Measurements from ENCODE around the gene NGEF. TPM values are rescaled to one million over a fixed set of nuclear protein-coding genes. Genes with fewer than 3 reads are reported as not detected.

Gene NGEF
- total and polyA plus RNA-seq, 4 donors, result 10.6 to 22.6 (median 10.8) TPM

GRCh38 chr2:233036162-233036838 lies 23.2 kb upstream of the NGEF start:
- Histone ChIP-seq H3K4me3 (ENCODE audit: low read depth in 1 of 3, low read length in 3 of 3) (no peak overlapping the region), H3K36me3 (ENCODE audit: control insufficient read depth in 4 of 4, insufficient read depth in 3 of 4, low read depth in 1 of 4, low read length in 3 of 4) (no peaks in the 10 kb centered on the region), H3K4me1 (ENCODE audit: control insufficient read depth in 4 of 4, insufficient read depth in 4 of 4, low read length in 3 of 4) (no peaks in the 10 kb centered on the region), H3K27ac (ENCODE audit: low read depth in 1 of 2, low read length in 2 of 2) (no peak overlapping the region), H3K9me3 (ENCODE audit: control insufficient read depth in 4 of 4, low read length in 3 of 4) (no peaks in the 10 kb centered on the region), H3K27me3 (ENCODE audit: control insufficient read depth in 4 of 4, insufficient read depth in 4 of 4, low read length in 3 of 4) (no peaks in the 10 kb centered on the region), H3K9ac (ENCODE audit: low read depth in 1 of 2, low read length in 2 of 2) (no peak overlapping the region)
- TF ChIP-seq NR2F2 (IDR thresholded peaks at IDR 0.05) (no peak), RXRA (IDR thresholded peaks at IDR 0.05) (no peak), GABPA (IDR thresholded peaks at IDR 0.05 in 1 of 2, conservative IDR thresholded peaks at IDR 0.05 in 1 of 2) (no peak), EGR1 (IDR thresholded peaks at IDR 0.05; ENCODE audit: low read depth in 2 of 2) (no peak), HNF4A (conservative IDR thresholded peaks at IDR 0.05) (no peak), FOXA1 (IDR thresholded peaks at IDR 0.05) (no peak), TAF1 (conservative IDR thresholded peaks at IDR 0.05) (no peak), SP1 (IDR thresholded peaks at IDR 0.05) (no peak), CTCF (IDR thresholded peaks at IDR 0.05; ENCODE audit: low read depth, low read length, missing input control) (no peak), JUND (IDR thresholded peaks at IDR 0.05) (no peak), RAD21 (IDR thresholded peaks at IDR 0.05) (no peak), FOXA2 (IDR thresholded peaks at IDR 0.05) (no peak)
- TF ChIP-seq, protein P1, sequence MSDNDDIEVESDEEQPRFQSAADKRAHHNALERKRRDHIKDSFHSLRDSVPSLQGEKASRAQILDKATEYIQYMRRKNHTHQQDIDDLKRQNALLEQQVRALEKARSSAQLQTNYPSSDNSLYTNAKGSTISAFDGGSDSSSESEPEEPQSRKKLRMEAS (IDR thresholded peaks at IDR 0.05), result no peak
- TF ChIP-seq, protein P2, sequence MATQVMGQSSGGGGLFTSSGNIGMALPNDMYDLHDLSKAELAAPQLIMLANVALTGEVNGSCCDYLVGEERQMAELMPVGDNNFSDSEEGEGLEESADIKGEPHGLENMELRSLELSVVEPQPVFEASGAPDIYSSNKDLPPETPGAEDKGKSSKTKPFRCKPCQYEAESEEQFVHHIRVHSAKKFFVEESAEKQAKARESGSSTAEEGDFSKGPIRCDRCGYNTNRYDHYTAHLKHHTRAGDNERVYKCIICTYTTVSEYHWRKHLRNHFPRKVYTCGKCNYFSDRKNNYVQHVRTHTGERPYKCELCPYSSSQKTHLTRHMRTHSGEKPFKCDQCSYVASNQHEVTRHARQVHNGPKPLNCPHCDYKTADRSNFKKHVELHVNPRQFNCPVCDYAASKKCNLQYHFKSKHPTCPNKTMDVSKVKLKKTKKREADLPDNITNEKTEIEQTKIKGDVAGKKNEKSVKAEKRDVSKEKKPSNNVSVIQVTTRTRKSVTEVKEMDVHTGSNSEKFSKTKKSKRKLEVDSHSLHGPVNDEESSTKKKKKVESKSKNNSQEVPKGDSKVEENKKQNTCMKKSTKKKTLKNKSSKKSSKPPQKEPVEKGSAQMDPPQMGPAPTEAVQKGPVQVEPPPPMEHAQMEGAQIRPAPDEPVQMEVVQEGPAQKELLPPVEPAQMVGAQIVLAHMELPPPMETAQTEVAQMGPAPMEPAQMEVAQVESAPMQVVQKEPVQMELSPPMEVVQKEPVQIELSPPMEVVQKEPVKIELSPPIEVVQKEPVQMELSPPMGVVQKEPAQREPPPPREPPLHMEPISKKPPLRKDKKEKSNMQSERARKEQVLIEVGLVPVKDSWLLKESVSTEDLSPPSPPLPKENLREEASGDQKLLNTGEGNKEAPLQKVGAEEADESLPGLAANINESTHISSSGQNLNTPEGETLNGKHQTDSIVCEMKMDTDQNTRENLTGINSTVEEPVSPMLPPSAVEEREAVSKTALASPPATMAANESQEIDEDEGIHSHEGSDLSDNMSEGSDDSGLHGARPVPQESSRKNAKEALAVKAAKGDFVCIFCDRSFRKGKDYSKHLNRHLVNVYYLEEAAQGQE (IDR thresholded peaks at IDR 0.05), result no peak
- 95% methylated on average over 12 of the region's 12 CpGs for WGBS
- no peak for DNase-seq (ENCODE audit: low spot score)

GRCh38 chr2:233035426-233036161 lies 22.5 kb upstream of the NGEF start:
- no peaks in the 10 kb centered on the region for H3K27me3 ChIP-seq (ENCODE audit: control insufficient read depth in 4 of 4, insufficient read depth in 4 of 4, low read length in 3 of 4)
- WGBS, result 94% methylated on average over 23 of the region's 23 CpGs
- H3K4me1 ChIP-seq (ENCODE audit: control insufficient read depth in 4 of 4, insufficient read depth in 4 of 4, low read length in 3 of 4), result no peaks in the 10 kb centered on the region
- H3K27ac ChIP-seq (ENCODE audit: low read depth in 1 of 2, low read length in 2 of 2), result no peak overlapping the region
- H3K36me3 ChIP-seq (ENCODE audit: control insufficient read depth in 4 of 4, insufficient read depth in 3 of 4, low read depth in 1 of 4, low read length in 3 of 4), result no peaks in the 10 kb centered on the region
- H3K9ac ChIP-seq (ENCODE audit: low read depth in 1 of 2, low read length in 2 of 2), result no peak overlapping the region
- no peak overlapping the region for H3K4me3 ChIP-seq (ENCODE audit: low read depth in 1 of 3, low read length in 3 of 3)
- no peaks in the 10 kb centered on the region for H3K9me3 ChIP-seq (ENCODE audit: control insufficient read depth in 4 of 4, low read length in 3 of 4)
- DNase-seq (ENCODE audit: low spot score), result no peak
- no peak for TF ChIP-seq YY1 (IDR thresholded peaks at IDR 0.05)
- TF ChIP-seq FOXA1 (IDR thresholded peaks at IDR 0.05), result no peak
- no peak for TF ChIP-seq ZBTB33 (IDR thresholded peaks at IDR 0.05)
- TF ChIP-seq ATF3 (IDR thresholded peaks at IDR 0.05), result no peak
- TF ChIP-seq GABPA (IDR thresholded peaks at IDR 0.05 in 1 of 2, conservative IDR thresholded peaks at IDR 0.05 in 1 of 2), result no peak
- no peak for TF ChIP-seq NR2F2 (IDR thresholded peaks at IDR 0.05)
- TF ChIP-seq, protein P1 (IDR thresholded peaks at IDR 0.05), result no peak
- no peak for TF ChIP-seq CTCF (IDR thresholded peaks at IDR 0.05; ENCODE audit: low read depth, low read length, missing input control)
- TF ChIP-seq HNF4G (IDR thresholded peaks at IDR 0.05), result no peak
- no peak for TF ChIP-seq RAD21 (IDR thresholded peaks at IDR 0.05)
- TF ChIP-seq EGR1 (IDR thresholded peaks at IDR 0.05; ENCODE audit: low read depth in 2 of 2), result no peak
- TF ChIP-seq TAF1 (conservative IDR thresholded peaks at IDR 0.05), result no peak
